HL-60 (cell line): ENCODE data around the gene MIOS.

Source experiments
- DNase-seq, 2 experiments: peaks; one replicate each; pipeline ENCODE4 v3.0.0-alpha.2; 2010 to 2020; ENCODE audit warnings: low read depth in 1 of 2, low spot score in 1 of 2
- H3K27ac ChIP-seq: fragments of 250-450 bp; sonication (Bioruptor Pico); replicated peaks from 2 replicates; pipeline ENCODE4 v1.5.1; 2020; ENCODE audit warnings: mild to moderate bottlenecking, moderate library complexity
- H3K27me3 ChIP-seq: fragments of 250-450 bp; sonication (Bioruptor Pico); 2 replicates; pipeline ENCODE4 v1.5.1; 2021; ENCODE audit warnings: mild to moderate bottlenecking, moderate library complexity; ENCODE audit not compliant: insufficient read depth, poor library complexity, severe bottlenecking
- H3K4me3 ChIP-seq: replicated peaks from 2 replicates; pipeline ENCODE4 v1.5.1; 2011; ENCODE audit warnings: mild to moderate bottlenecking, control low read depth, low read length; ENCODE audit not compliant: insufficient read depth
- CTCF ChIP-seq: IDR thresholded peaks from one replicate; pipeline ENCODE4 v1.5.1; 2011; ENCODE audit warnings: low read length, control low read depth, inconsistent platforms; ENCODE audit not compliant: insufficient read depth
- GABPA ChIP-seq: IDR thresholded peaks from 2 replicates; pipeline ENCODE4 v1.6.1; 2012; ENCODE audit warnings: low read depth
- POLR2AphosphoS5 ChIP-seq: IDR thresholded peaks from 2 replicates; pipeline ENCODE4 v1.6.1; 2012; ENCODE audit warnings: low read depth
- SPI1 ChIP-seq: IDR thresholded peaks from 2 replicates; pipeline ENCODE4 v1.6.1; 2012; ENCODE audit warnings: low read depth, mild to moderate bottlenecking, borderline replicate concordance
- TF ChIP-seq, protein P1 (sequence below): IDR thresholded peaks from 2 replicates; pipeline ENCODE4 v1.6.1; 2012; ENCODE audit warnings: low read depth; ENCODE audit not compliant: insufficient replicate concordance

The MIOS gene

GRCh38 chr7:7582596-7582995 is 15.9 kb downstream of the MIOS start:
- no peak for DNase-seq
- H3K27me3 ChIP-seq: no peaks in the 10 kb centered on the region
- no peak overlapping the region for H3K27ac ChIP-seq
- TF ChIP-seq CTCF (no peak), GABPA (no peak), POLR2AphosphoS5 (no peak), SPI1 (no peak)
- TF ChIP-seq, protein P1, sequence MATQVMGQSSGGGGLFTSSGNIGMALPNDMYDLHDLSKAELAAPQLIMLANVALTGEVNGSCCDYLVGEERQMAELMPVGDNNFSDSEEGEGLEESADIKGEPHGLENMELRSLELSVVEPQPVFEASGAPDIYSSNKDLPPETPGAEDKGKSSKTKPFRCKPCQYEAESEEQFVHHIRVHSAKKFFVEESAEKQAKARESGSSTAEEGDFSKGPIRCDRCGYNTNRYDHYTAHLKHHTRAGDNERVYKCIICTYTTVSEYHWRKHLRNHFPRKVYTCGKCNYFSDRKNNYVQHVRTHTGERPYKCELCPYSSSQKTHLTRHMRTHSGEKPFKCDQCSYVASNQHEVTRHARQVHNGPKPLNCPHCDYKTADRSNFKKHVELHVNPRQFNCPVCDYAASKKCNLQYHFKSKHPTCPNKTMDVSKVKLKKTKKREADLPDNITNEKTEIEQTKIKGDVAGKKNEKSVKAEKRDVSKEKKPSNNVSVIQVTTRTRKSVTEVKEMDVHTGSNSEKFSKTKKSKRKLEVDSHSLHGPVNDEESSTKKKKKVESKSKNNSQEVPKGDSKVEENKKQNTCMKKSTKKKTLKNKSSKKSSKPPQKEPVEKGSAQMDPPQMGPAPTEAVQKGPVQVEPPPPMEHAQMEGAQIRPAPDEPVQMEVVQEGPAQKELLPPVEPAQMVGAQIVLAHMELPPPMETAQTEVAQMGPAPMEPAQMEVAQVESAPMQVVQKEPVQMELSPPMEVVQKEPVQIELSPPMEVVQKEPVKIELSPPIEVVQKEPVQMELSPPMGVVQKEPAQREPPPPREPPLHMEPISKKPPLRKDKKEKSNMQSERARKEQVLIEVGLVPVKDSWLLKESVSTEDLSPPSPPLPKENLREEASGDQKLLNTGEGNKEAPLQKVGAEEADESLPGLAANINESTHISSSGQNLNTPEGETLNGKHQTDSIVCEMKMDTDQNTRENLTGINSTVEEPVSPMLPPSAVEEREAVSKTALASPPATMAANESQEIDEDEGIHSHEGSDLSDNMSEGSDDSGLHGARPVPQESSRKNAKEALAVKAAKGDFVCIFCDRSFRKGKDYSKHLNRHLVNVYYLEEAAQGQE: no peak
- H3K4me3 ChIP-seq: no peak overlapping the region

DNA sequence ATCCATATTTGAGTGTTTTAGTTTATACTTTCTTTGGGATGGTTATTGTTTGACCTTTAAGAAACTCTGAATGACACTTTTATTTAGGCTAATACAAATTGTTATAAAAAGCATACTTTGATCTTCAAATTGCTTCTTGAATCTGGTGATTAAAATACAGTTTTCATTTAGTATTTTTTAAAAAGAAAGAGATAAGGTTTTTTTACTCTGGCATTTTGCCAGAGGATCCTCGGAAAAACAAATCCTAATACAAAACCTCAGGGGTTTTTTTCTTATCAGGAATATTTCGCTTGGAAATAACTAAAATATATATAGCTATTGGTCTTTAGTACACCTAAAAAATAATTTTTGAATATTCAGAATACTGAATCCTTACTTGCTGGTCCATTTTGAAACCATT is 17.0 kb downstream of the MIOS start:
- Histone ChIP-seq H3K27me3 (no peaks in the 10 kb centered on the region), H3K27ac (no peak overlapping the region), H3K4me3 (no peak overlapping the region)
- DNase-seq: no peak
- TF ChIP-seq POLR2AphosphoS5 (no peak), SPI1 (no peak), GABPA (no peak), CTCF (no peak)
- TF ChIP-seq, protein P1: no peak

DNA sequence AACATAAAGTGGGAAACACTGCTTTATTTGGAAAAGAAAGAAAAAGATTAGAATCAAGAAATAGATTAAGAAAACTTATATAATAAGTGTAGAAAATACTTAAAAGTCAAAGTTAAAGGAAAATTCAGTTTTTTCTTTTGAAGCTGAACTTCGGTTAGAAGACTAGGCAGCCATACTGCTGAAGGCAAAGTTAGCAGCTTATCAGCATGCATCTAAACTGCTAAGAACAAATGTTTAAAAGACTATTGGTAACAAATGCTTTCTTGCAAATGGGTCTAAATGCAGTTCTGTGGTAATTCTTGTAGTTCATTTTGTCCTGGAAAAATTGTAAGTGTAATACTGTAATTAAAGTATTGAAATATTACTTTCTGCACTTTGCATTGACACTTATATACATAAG is 18.0 kb downstream of the MIOS start:
- Histone ChIP-seq H3K27ac (no peak overlapping the region), H3K4me3 (no peak overlapping the region), H3K27me3 (no peaks in the 10 kb centered on the region)
- TF ChIP-seq CTCF (no peak), SPI1 (no peak), GABPA (no peak), POLR2AphosphoS5 (no peak)
- TF ChIP-seq, protein P1: no peak
- DNase-seq: no peak
